HEK293 (cell line): ENCODE measurements around the gene ZNF488.

ENCODE experiments used
- ZNF830 ChIP-seq: fragments of 450-650 bp; IDR thresholded peaks from 2 replicates; pipeline ENCODE4 v1.5.0; 2018; ENCODE audit warnings: missing biosample characterization, missing genetic modification characterization, low read depth, mild to moderate bottlenecking, moderate library complexity
- TF ChIP-seq, protein P1 (sequence below): fragments of 450-650 bp; formaldehyde crosslinking; IDR thresholded peaks from 2 replicates; pipeline ENCODE4 v1.5.1; 2016; ENCODE audit warnings: missing biosample characterization, missing genetic modification characterization
- TF ChIP-seq, protein P2 (sequence below): fragments of 450-650 bp; formaldehyde crosslinking; IDR thresholded peaks from 2 replicates; pipeline ENCODE4 v1.5.1; 2016; ENCODE audit warnings: missing biosample characterization, missing genetic modification characterization, low read depth

DNA sequence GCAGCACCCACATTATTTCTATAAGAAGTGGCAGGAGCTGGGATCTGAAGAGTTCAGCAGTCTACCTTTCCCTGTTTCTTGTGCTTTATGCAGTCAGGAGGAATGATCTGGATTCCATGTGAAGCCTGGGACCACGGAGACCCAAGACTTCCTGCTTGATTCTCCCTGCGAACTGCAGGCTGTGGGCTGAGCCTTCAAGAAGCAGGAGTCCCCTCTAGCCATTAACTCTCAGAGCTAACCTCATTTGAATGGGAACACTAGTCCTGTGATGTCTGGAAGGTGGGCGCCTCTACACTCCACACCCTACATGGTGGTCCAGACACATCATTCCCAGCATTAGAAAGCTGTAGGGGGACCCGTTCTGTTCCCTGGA, 36.8 kb downstream of the ZNF488 start:
- TF ChIP-seq, protein P1, sequence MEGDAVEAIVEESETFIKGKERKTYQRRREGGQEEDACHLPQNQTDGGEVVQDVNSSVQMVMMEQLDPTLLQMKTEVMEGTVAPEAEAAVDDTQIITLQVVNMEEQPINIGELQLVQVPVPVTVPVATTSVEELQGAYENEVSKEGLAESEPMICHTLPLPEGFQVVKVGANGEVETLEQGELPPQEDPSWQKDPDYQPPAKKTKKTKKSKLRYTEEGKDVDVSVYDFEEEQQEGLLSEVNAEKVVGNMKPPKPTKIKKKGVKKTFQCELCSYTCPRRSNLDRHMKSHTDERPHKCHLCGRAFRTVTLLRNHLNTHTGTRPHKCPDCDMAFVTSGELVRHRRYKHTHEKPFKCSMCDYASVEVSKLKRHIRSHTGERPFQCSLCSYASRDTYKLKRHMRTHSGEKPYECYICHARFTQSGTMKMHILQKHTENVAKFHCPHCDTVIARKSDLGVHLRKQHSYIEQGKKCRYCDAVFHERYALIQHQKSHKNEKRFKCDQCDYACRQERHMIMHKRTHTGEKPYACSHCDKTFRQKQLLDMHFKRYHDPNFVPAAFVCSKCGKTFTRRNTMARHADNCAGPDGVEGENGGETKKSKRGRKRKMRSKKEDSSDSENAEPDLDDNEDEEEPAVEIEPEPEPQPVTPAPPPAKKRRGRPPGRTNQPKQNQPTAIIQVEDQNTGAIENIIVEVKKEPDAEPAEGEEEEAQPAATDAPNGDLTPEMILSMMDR (tag by site-specific recombination), result no peak
- TF ChIP-seq ZNF830 (tag by site-specific recombination), result no peak
- TF ChIP-seq, protein P2, sequence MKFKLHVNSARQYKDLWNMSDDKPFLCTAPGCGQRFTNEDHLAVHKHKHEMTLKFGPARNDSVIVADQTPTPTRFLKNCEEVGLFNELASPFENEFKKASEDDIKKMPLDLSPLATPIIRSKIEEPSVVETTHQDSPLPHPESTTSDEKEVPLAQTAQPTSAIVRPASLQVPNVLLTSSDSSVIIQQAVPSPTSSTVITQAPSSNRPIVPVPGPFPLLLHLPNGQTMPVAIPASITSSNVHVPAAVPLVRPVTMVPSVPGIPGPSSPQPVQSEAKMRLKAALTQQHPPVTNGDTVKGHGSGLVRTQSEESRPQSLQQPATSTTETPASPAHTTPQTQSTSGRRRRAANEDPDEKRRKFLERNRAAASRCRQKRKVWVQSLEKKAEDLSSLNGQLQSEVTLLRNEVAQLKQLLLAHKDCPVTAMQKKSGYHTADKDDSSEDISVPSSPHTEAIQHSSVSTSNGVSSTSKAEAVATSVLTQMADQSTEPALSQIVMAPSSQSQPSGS (tag by site-specific recombination), result no peak
